Measurements from ENCODE around the gene LTA.

- no peak for TF ChIP-seq POLR2A (IDR thresholded peaks at IDR 0.05; ENCODE audit: low read depth, low read length)
- TF ChIP-seq TAF1 (IDR thresholded peaks at IDR 0.05; ENCODE audit: low read depth, low read length): no peak
- no peak for TF ChIP-seq POU2F2 (IDR thresholded peaks at IDR 0.05; ENCODE audit: low read depth, low read length)
- 0 out of 2 replicates have a peak, but pooled peaks have one; percentile 42 for TF ChIP-seq SPI1 (IDR thresholded peaks at IDR 0.05; ENCODE audit: low read depth, low read length)
- no peak for TF ChIP-seq POLR2AphosphoS5 (IDR thresholded peaks at IDR 0.05; ENCODE audit: low read depth, low read length)
- no peak for TF ChIP-seq PAX5 (IDR thresholded peaks at IDR 0.05; ENCODE audit: insufficient read depth, low read length, severe bottlenecking)
Measured at GRCh38 chr6:31614684-31615578, 42.8 kb downstream of the LTA start, which contains the start of gene AIF1.
